Caco-2 (cell line): ENCODE data around the gene TMEM74B. TPM values are rescaled to one million over a fixed set of nuclear protein-coding genes. Genes with fewer than 3 reads are reported as not detected.

Experiments used
- BruUV-seq: library from RNA; stranded (reverse); fragments of 400-500 nt; replicated peaks from 2 replicates; lab custom pipeline; 2021; lab: Mats Ljungman, UMichigan
- CTCF ChIA-PET: fragments of 300-600 bp; sonication (Branson Sonifier 250); formaldehyde crosslinking; loops from one replicate; lab custom pipeline; 2022; ENCODE audit warnings: antibody characterized with exemption; lab: Charles Lee
- POLR2A ChIA-PET: fragments of 300-600 bp; sonication (Branson Sonifier 250); formaldehyde crosslinking; loops from one replicate; lab custom pipeline; 2022; ENCODE audit warnings: antibody characterized with exemption; lab: Charles Lee
- DNase-seq, 2 experiments: peaks; one replicate each; pipeline versions ENCODE4 v3.0.0 to v3.0.0-alpha.2; 2020 to 2022
- H3K27me3 ChIP-seq: replicated peaks from 2 replicates; pipeline ENCODE4 v1.6.0; 2011; ENCODE audit warnings: low read length; ENCODE audit not compliant: control insufficient read depth, insufficient read depth
- H3K36me3 ChIP-seq: 2 replicates; pipeline ENCODE4 v1.5.1; 2011; ENCODE audit warnings: low read length; ENCODE audit not compliant: control insufficient read depth, insufficient read depth
- H3K4me1 ChIP-seq: fragments of 250-450 bp; sonication (Bioruptor Pico); 2 replicates; pipeline ENCODE4 v1.5.1; 2020; ENCODE audit warnings: mild to moderate bottlenecking
- H3K4me3 ChIP-seq: 2 replicates; pipeline ENCODE4 v1.5.1; 2011; ENCODE audit warnings: low read depth, mild to moderate bottlenecking, control low read depth, low read length
- H3K9me3 ChIP-seq: fragments of 250-450 bp; sonication (Bioruptor Pico); 2 replicates; pipeline ENCODE4 v1.5.1; 2020; ENCODE audit warnings: mild to moderate bottlenecking, moderate library complexity
- H3K27ac Mint-ChIP-seq: one replicate; pipeline ENCODE4 v1.8.0; 2022; ENCODE audit warnings: mixed read lengths; ENCODE audit not compliant: unreplicated experiment
- H3K27me3 Mint-ChIP-seq: one replicate; pipeline ENCODE4 v1.8.0; 2022; ENCODE audit warnings: mixed read lengths; ENCODE audit not compliant: insufficient read depth, unreplicated experiment
- H3K36me3 Mint-ChIP-seq: one replicate; pipeline ENCODE4 v1.8.0; 2022; ENCODE audit warnings: mild to moderate bottlenecking, mixed read lengths; ENCODE audit not compliant: insufficient read depth, unreplicated experiment
- H3K4me1 Mint-ChIP-seq: one replicate; pipeline ENCODE4 v1.8.0; 2022; ENCODE audit warnings: low read depth, mixed read lengths; ENCODE audit not compliant: unreplicated experiment
- H3K4me3 Mint-ChIP-seq: one replicate; pipeline ENCODE4 v1.8.0; 2022; ENCODE audit warnings: mild to moderate bottlenecking, moderate library complexity, mixed read lengths; ENCODE audit not compliant: unreplicated experiment
- H3K9me3 Mint-ChIP-seq: one replicate; pipeline ENCODE4 v1.8.0; 2022; ENCODE audit warnings: mixed read lengths; ENCODE audit not compliant: unreplicated experiment
- intact Hi-C: fragments of 100-400 bp; cut with micrococcal nuclease; formaldehyde crosslinking; loops from one replicate; pipeline ENCODE4 v1.10.0; 2022; ENCODE audit not compliant: unreplicated experiment
- total RNA-seq: library from RNA; stranded (reverse); gene quantifications from 2 replicates; pipeline ENCODE4 v1.2.3, GENCODE V29; 2022
- TF ChIP-seq, protein P1 (sequence below), 2 experiments: fragments of 200-600 bp in 1 of 2; IDR thresholded peaks; 1 replicate in 1 of 2; 2 replicates in 1 of 2; pipeline versions ENCODE4 v1.5.1 to v1.8.0; 2011 to 2022; ENCODE audit warnings: antibody characterized with exemption in 1 of 2, control low read depth in 1 of 2, inconsistent platforms in 1 of 2, low read depth in 1 of 2, low read length in 1 of 2, mild to moderate bottlenecking in 1 of 2, moderate library complexity in 1 of 2; ENCODE audit not compliant: insufficient read depth in 1 of 2, severe bottlenecking in 1 of 2, unreplicated experiment in 1 of 2

TMEM74B gene
- total RNA-seq, 1 experiment from 2014 or later = 6.9 TPM

DNA sequence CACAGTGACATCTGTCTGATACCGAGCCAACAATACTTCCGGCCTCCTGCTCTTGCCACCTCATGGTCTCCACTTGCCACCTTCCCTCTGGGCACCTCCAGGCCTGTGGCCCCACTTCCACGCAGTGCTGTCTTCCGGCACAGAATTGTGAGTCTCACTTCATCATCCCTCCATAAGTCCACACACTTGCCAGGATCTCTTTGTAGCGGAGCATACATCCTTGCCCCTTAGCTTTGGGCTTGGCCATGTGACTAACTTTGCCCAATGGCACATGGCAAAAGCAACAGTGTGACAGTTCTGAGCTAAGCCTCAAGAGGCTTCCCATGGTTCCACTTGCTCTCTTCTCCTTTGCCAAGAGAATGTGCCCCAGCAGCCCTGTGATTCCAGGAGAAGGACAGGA lies 14.0 kb upstream of the TMEM74B start:
- TF ChIP-seq, protein P1, sequence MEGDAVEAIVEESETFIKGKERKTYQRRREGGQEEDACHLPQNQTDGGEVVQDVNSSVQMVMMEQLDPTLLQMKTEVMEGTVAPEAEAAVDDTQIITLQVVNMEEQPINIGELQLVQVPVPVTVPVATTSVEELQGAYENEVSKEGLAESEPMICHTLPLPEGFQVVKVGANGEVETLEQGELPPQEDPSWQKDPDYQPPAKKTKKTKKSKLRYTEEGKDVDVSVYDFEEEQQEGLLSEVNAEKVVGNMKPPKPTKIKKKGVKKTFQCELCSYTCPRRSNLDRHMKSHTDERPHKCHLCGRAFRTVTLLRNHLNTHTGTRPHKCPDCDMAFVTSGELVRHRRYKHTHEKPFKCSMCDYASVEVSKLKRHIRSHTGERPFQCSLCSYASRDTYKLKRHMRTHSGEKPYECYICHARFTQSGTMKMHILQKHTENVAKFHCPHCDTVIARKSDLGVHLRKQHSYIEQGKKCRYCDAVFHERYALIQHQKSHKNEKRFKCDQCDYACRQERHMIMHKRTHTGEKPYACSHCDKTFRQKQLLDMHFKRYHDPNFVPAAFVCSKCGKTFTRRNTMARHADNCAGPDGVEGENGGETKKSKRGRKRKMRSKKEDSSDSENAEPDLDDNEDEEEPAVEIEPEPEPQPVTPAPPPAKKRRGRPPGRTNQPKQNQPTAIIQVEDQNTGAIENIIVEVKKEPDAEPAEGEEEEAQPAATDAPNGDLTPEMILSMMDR (IDR thresholded peaks at IDR 0.05; ENCODE audit: insufficient read depth in 1 of 2, low read depth in 1 of 2, low read length in 1 of 2, severe bottlenecking in 1 of 2, unreplicated experiment in 1 of 2) = no peak
- H3K36me3 Mint-ChIP-seq = peaks cover 4% of the 10 kb centered on the region
- no peaks in the 10 kb centered on the region for H3K9me3 ChIP-seq
- H3K27me3 Mint-ChIP-seq = peaks cover 5% of the 10 kb centered on the region
- no peaks in the 10 kb centered on the region for H3K27me3 ChIP-seq
- no peaks in the 10 kb centered on the region for H3K4me1 ChIP-seq
- no peaks in the 10 kb centered on the region for H3K36me3 ChIP-seq
- no peak overlapping the region for H3K27ac Mint-ChIP-seq
- intact Hi-C loops = no loop called here
- H3K9me3 Mint-ChIP-seq = no peaks in the 10 kb centered on the region
- H3K4me3 Mint-ChIP-seq = no peak overlapping the region
- ChIA-PET CTCF (no interaction called here), POLR2A (no interaction called here)
- H3K4me3 ChIP-seq = no peak overlapping the region
- H3K4me1 Mint-ChIP-seq = no peaks in the 10 kb centered on the region
- DNase-seq = no peak
- no TSS peak for BruUV-seq

DNA sequence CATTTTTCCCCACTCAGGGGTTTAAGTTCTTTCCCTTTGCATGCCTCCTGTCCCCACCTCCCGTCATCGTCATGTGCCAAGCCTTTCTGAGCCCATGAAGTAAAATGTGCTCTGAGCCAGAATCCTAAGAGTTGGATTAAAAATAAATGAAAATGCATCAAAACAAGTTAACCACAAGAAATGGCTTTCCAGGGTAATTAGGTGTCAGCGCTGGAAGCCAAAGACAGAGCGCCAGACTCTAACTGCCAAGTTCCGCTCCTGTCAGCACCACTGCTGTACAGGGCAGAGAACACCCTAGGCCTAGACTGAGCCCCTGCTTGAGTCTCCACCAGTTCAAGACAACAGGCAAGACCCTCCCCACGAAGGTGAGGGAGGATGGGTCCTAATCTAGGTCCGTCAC lies 13.0 kb upstream of the TMEM74B start:
- no TSS peak for BruUV-seq
- ChIA-PET CTCF (no interaction called here), POLR2A (no interaction called here)
- H3K4me1 ChIP-seq = no peaks in the 10 kb centered on the region
- H3K36me3 ChIP-seq = no peaks in the 10 kb centered on the region
- no peaks in the 10 kb centered on the region for H3K9me3 ChIP-seq
- TF ChIP-seq, protein P1 (IDR thresholded peaks at IDR 0.05; ENCODE audit: insufficient read depth in 1 of 2, low read depth in 1 of 2, low read length in 1 of 2, severe bottlenecking in 1 of 2, unreplicated experiment in 1 of 2) = no peak
- no peak overlapping the region for H3K4me3 ChIP-seq
- H3K27me3 Mint-ChIP-seq = peaks cover 5% of the 10 kb centered on the region
- H3K4me3 Mint-ChIP-seq = no peak overlapping the region
- H3K27ac Mint-ChIP-seq = no peak overlapping the region
- H3K36me3 Mint-ChIP-seq = peaks cover 4% of the 10 kb centered on the region
- intact Hi-C loops = no loop called here
- no peaks in the 10 kb centered on the region for H3K4me1 Mint-ChIP-seq
- H3K27me3 ChIP-seq = no peaks in the 10 kb centered on the region
- no peak for DNase-seq
- no peaks in the 10 kb centered on the region for H3K9me3 Mint-ChIP-seq

DNA sequence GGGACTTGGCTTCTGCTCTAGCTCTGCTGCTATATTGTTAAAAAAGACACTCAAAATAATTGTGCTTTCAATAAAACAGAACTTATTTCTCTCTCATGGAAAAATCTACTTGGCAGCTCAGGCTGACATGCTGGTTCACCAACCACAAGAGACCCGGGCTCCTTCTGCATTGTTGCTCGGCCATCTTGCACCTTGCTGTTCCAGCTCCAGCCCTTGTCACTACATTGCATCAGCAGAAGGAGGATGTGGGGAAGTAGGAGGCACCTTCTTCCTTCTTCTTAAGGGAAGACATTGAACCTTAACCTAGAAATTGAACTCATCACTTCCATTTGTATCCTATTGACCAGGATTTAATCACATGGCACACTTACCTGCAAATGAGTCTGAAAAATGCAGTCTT lies 11.9 kb upstream of the TMEM74B start:
- no peaks in the 10 kb centered on the region for H3K36me3 ChIP-seq
- no peaks in the 10 kb centered on the region for H3K4me1 ChIP-seq
- no peak overlapping the region for H3K4me3 Mint-ChIP-seq
- peaks cover 5% of the 10 kb centered on the region for H3K27me3 Mint-ChIP-seq
- H3K9me3 Mint-ChIP-seq = no peaks in the 10 kb centered on the region
- H3K4me1 Mint-ChIP-seq = no peaks in the 10 kb centered on the region
- peaks cover 4% of the 10 kb centered on the region for H3K36me3 Mint-ChIP-seq
- H3K9me3 ChIP-seq = no peaks in the 10 kb centered on the region
- no peaks in the 10 kb centered on the region for H3K27me3 ChIP-seq
- intact Hi-C loops = no loop called here
- H3K4me3 ChIP-seq = no peak overlapping the region
- ChIA-PET POLR2A (no interaction called here), CTCF (no interaction called here)
- DNase-seq = no peak
- BruUV-seq = no TSS peak
- H3K27ac Mint-ChIP-seq = no peak overlapping the region
- TF ChIP-seq, protein P1 (IDR thresholded peaks at IDR 0.05; ENCODE audit: insufficient read depth in 1 of 2, low read depth in 1 of 2, low read length in 1 of 2, severe bottlenecking in 1 of 2, unreplicated experiment in 1 of 2) = no peak
